ENCODE data around the gene RILPL1. TPM values are rescaled to one million over a fixed set of nuclear protein-coding genes. Genes with fewer than 3 reads are reported as not detected.
A peak's percentile ranks its signal among the peaks of the same experiment; 100 is the strongest.
"Not testable (repeated sequence)": the region's sequence is repeated elsewhere in the genome, so short reads cannot be mapped to it uniquely, and the experiment has no call there.

RILPL1 gene
- total RNA-seq, 2 donors from 2014 or later = 2.6 to 5.0 TPM

GRCh38 chr12:123572391-123572790, 38.9 kb upstream of the RILPL1 start:
- no peaks in the 10 kb centered on the region for H3K36me3 ChIP-seq
- DNase-seq = no peak
- H3K4me1 ChIP-seq = no peaks in the 10 kb centered on the region
- no peak overlapping the region for H3K9ac ChIP-seq (ENCODE audit: low read depth in 2 of 2, low read length in 2 of 2)
- no peak overlapping the region for H3K4me3 ChIP-seq
- no peaks in the 10 kb centered on the region for H3K27me3 ChIP-seq
- intact Hi-C loops (cut with DNase I) = no loop called here
- no peak overlapping the region for H3K27ac ChIP-seq
- no peaks in the 10 kb centered on the region for H3K9me3 ChIP-seq
- TF ChIP-seq CTCF (IDR thresholded peaks at IDR 0.05) = no peak

GRCh38 chr12:123571343-123571813, 37.9 kb upstream of the RILPL1 start:
- Histone ChIP-seq H3K27me3 (no peaks in the 10 kb centered on the region), H3K27ac (no peak overlapping the region), H3K36me3 (no peaks in the 10 kb centered on the region), H3K9me3 (no peaks in the 10 kb centered on the region), H3K9ac (ENCODE audit: low read depth in 2 of 2, low read length in 2 of 2) (no peak overlapping the region), H3K4me1 (no peaks in the 10 kb centered on the region), H3K4me3 (no peak overlapping the region)
- no peak for TF ChIP-seq CTCF (IDR thresholded peaks at IDR 0.05)
- DNase-seq = peak; percentile 25
- intact Hi-C loops (cut with DNase I) = no loop called here

GRCh38 chr12:123559468-123559867, 25.9 kb upstream of the RILPL1 start:
- no peak overlapping the region for H3K4me3 ChIP-seq
- no peak overlapping the region for H3K27ac ChIP-seq
- no peak for DNase-seq
- no peaks in the 10 kb centered on the region for H3K9me3 ChIP-seq
- no peaks in the 10 kb centered on the region for H3K27me3 ChIP-seq
- no peak overlapping the region for H3K9ac ChIP-seq (ENCODE audit: low read depth in 2 of 2, low read length in 2 of 2)
- no peaks in the 10 kb centered on the region for H3K4me1 ChIP-seq
- intact Hi-C loops (cut with DNase I) = no loop called here
- TF ChIP-seq CTCF (IDR thresholded peaks at IDR 0.05) = no peak
- no peaks in the 10 kb centered on the region for H3K36me3 ChIP-seq

GRCh38 chr12:123558487-123558886, 25.0 kb upstream of the RILPL1 start:
- H3K4me1 ChIP-seq; H3K9ac ChIP-seq (ENCODE audit: low read depth in 2 of 2, low read length in 2 of 2); H3K4me3 ChIP-seq; H3K27ac ChIP-seq; H3K36me3 ChIP-seq; intact Hi-C loops (cut with DNase I); H3K9me3 ChIP-seq; H3K27me3 ChIP-seq; DNase-seq: not testable (repeated sequence)

- intact Hi-C loops (cut with DNase I); H3K36me3 ChIP-seq; DNase-seq; H3K4me1 ChIP-seq; H3K9ac ChIP-seq (ENCODE audit: low read depth in 2 of 2, low read length in 2 of 2); H3K4me3 ChIP-seq; H3K9me3 ChIP-seq; H3K27me3 ChIP-seq; H3K27ac ChIP-seq: not testable (repeated sequence)
These were observed 21.3 kb upstream of the RILPL1 start for GRCh38 chr12:123554843-123555242.

GRCh38 chr12:123554136-123554535, 20.6 kb upstream of the RILPL1 start:
- H3K4me3 ChIP-seq; H3K27me3 ChIP-seq; H3K27ac ChIP-seq; H3K9me3 ChIP-seq; H3K9ac ChIP-seq (ENCODE audit: low read depth in 2 of 2, low read length in 2 of 2); H3K36me3 ChIP-seq; DNase-seq; intact Hi-C loops (cut with DNase I); H3K4me1 ChIP-seq: not testable (repeated sequence)

GRCh38 chr12:123550700-123551099, 17.2 kb upstream of the RILPL1 start:
- no peak for TF ChIP-seq CTCF (IDR thresholded peaks at IDR 0.05)
- Histone ChIP-seq H3K27me3 (no peaks in the 10 kb centered on the region), H3K27ac (no peak overlapping the region), H3K9ac (ENCODE audit: low read depth in 2 of 2, low read length in 2 of 2) (no peak overlapping the region), H3K4me1 (no peaks in the 10 kb centered on the region), H3K36me3 (no peaks in the 10 kb centered on the region), H3K9me3 (no peaks in the 10 kb centered on the region), H3K4me3 (no peak overlapping the region)
- no peak for DNase-seq
- intact Hi-C loops (cut with DNase I) = no loop called here

Measured in colonic mucosa (tissue), 4 donors.